GM19351 (cell line): ENCODE results near the gene IP6K3.

Experiments used
- ATAC-seq: cut with Tn5 transposase; IDR thresholded peaks from one replicate; pipeline ENCODE4 v1.9.1; 2021; ENCODE audit warnings: mild to moderate bottlenecking, moderate library complexity; ENCODE audit not compliant: unreplicated experiment

IP6K3 gene

GRCh38 chr6:33725891-33726673 is 20.6 kb downstream of the IP6K3 start:
- ATAC-seq: no peak

DNA sequence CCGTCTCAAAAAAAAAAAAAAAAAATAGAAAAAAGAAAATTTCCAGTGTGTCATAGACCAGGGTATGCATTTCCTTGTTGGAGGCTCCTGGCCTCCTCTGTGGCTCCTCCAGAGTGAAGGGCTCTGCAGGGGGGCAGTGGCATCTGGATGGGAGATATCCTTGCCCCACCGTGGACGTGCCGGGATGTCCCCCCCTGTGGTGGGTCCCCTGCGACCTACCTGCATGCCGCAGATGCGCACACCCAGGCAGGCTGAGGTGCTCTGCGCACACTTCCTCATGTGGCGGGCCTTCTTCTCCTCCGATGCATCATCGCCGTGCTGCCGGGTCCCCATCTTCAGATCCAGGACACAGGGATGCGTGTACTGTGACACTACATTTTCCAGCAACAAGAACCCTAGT is 21.5 kb downstream of the IP6K3 start:
- ATAC-seq: no peak

- ATAC-seq: no peak
These were observed 22.3 kb downstream of the IP6K3 start for GRCh38 chr6:33724102-33725023.

DNA sequence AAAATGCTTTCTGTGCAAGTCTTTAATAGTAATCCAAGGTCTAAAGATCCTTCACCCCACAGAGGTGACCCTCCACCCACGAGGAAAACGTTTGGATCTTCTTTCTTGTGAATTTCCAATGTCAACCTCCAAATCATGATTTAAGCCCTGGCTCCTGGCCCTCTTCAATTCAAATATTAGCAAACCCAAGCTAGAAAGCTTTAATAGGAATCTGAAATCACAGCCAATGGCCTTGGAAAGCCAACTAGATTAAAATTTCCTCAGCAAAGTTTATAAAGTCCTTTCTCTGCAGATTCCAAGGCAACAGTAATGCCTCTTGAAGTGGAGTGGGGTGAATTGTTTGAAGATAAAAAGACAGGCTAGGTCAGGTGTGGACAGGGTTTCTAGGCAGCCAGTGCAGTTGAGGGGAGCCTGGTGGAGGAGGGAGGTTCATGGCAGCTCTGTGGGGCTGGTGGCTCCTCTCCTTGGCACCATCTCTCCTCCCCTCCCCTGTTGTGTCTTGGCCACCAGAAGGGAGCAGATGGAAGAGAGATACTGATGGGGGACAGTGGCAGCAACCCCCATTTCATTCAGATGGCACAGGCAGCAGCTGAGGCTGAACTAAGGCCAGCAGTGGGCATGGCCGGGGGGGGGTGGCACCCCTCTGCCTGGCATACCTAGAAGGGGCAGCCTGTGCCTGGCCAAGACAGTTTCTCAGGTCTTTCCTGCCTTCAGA is 23.2 kb downstream of the IP6K3 start:
- ATAC-seq: no peak

- ATAC-seq: no peak
These were observed 24.5 kb downstream of the IP6K3 start for GRCh38 chr6:33722103-33722623.

DNA sequence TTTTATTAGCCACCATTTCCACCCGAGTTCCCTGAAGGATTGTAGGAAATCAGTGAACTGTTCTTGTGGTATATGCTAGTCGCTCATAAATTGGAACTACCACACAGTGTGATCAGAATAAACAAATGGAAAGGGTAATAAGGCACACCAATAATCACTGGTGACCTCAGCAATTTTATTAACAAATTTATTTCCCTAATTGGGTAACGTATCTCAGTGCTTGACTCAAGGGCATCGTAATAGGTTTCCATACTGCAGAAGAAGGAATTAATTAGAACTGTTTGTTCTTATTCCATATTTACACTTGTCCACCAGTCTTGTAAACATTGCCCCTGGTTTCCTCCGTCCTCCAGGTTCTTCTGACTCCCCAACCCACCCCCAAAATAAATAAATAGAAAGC is 25.2 kb downstream of the IP6K3 start:
- no peak for ATAC-seq

GRCh38 chr6:33720998-33721397 is 25.7 kb downstream of the IP6K3 start:
- no peak for ATAC-seq

DNA sequence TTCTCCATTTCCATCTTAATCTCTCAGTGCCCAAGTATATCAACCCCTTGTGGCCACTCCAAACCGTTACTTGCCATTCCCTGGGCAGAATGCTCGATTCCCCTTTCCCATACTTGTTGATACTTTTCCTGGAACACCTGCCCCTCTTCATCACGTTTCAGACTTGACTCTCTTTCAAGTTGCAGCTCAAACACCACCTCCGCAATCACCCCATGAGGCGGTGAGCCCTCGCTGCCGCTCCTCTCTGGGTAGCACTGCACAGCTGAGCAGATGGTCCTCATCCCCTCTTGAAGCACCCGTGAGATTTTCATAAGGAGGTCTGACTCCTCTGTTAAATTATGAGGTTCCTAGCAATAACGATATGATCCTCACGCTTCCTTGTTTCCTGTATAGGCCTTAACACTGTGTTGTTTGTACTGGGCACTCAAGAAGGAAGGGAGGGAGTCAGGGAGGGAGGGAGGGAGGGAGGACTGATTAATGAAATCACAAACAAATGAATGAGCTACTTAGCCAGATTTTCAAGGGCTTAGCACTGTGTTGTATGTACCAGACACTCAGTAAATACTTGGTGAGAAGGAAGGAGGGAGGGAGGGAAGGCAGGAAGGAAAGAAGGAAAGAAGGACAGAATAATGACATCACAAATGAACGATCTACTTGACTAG is 27.2 kb downstream of the IP6K3 start:
- no peak for ATAC-seq

- no peak for ATAC-seq
These were observed 28.0 kb downstream of the IP6K3 start for GRCh38 chr6:33718713-33719112.

DNA sequence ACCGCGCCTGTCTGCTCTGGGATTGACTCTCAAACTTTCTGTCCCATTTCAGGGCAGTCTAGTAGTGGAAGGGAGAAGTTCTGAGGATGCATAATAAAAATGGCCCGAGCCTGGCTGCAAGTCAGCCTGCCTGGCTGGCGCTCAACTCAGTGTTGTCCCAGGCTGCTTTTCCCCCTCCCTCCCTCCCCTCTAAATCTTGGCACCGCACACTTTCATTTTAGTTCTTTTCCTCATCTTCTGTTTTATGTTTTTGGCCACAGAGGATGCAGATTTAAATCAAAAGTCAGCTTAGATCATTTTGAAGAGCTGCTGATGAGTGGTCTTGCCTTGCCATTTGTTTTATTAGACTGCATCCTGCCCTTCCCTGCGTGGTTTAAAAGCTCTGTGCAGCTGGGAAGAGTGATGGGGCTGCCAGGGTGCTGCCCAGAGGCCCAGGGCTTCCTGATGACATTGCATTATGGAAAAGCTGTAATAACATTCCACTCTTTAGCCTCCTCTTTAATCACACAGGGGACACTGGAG is 28.7 kb downstream of the IP6K3 start:
- ATAC-seq: no peak

- ATAC-seq: no peak
These were observed 29.6 kb downstream of the IP6K3 start for GRCh38 chr6:33716890-33717632.

GRCh38 chr6:33716379-33716778 is 30.3 kb downstream of the IP6K3 start:
- no peak for ATAC-seq

- no peak for ATAC-seq
These were observed 32.2 kb downstream of the IP6K3 start for GRCh38 chr6:33714385-33715040.

- no peak for ATAC-seq
These were observed 32.9 kb downstream of the IP6K3 start for GRCh38 chr6:33713786-33714185.

- no peak for ATAC-seq
These were observed 33.8 kb downstream of the IP6K3 start for GRCh38 chr6:33712914-33713313.

GRCh38 chr6:33711140-33712129 is 35.3 kb downstream of the IP6K3 start, which contains the start of gene UQCC2:
Gene UQCC2 (minus strand): TSS chr6:33711700. CDS start chr6:33711686, 14 bp downstream.
- peak; percentile 87 for ATAC-seq

GRCh38 chr6:33710296-33711121 is 36.2 kb downstream of the IP6K3 start:
- no peak for ATAC-seq
